NCI-H226 (cell line): ENCODE results near the gene SERPINB2.
"Not testable (repeated sequence)": the region's sequence is repeated elsewhere in the genome, so short reads cannot be mapped to it uniquely, and the experiment has no call there.

Source experiments
- DNase-seq: peaks from one replicate; pipeline ENCODE4 v3.0.0-alpha.2; 2015

The SERPINB2 gene

DNA sequence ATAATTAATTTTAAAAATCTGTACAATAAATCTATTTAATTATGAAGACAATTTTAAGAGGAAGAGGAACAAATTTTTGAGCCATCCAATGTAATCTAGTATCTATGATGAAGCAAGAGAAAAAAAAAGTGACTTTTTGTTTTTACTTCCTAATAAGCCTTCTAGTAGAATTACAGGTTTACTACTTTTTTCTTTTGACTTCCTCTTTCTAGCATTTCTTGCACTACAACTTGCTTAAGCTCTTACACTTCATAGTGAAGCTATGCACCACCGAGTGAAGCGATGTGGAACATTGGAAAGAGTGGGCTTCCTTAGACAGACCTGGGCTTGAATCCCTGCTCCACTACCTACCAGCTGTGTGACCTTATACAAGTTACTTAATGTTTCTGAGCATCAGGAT, 2.1 kb downstream of the SERPINB2 start:
- DNase-seq: no peak

DNA sequence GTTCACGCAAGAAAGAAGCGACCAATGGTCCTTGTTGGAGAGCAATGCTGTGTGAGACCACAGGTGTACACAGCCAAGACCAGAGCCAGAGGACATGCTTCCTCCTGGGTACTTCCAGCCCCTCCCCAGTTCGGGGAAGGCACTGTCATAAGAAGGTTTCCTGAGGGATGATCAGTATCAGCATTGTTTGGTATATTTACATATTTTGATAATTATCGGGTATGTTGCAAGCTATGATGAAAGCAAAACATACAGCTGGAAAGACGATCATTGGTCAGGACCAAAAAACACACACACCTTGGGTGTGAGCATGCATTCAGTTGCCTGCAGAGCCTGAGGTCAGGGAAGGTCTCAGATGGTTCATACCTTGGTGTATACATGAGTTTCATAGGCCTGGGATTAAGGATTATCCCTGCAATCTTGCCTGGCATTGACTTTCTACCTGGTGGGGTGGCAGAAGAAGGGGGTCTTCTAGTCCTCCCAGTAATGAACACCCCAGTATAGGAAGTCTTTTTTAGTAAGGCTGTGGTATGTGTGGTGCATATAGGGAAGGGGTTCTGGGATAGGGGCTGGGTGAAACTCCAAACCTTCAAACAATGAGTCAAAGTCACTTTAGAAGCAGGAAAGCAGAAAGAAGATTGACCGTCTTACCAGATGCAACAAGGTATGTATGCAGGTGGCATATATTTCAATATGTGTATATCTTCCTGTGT, 2.9 kb downstream of the SERPINB2 start:
- no peak for DNase-seq

DNA sequence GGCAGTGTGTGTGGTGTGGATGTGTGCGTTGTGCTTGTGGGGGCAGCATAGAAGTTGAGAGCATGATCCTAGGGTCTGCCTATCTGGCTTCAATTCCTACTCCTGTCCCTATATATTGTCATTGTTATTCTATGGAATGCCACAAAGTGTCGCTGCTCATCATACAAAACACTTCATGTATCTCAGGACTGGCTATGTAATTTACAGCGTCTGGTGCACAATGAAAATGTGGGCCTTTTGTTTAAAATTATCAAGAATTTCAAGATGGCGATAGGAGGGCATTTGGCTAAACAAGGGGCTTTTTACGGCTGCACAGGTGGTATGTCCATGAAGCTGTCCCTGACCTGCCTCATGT, 3.4 kb downstream of the SERPINB2 start:
- no peak for DNase-seq

DNA sequence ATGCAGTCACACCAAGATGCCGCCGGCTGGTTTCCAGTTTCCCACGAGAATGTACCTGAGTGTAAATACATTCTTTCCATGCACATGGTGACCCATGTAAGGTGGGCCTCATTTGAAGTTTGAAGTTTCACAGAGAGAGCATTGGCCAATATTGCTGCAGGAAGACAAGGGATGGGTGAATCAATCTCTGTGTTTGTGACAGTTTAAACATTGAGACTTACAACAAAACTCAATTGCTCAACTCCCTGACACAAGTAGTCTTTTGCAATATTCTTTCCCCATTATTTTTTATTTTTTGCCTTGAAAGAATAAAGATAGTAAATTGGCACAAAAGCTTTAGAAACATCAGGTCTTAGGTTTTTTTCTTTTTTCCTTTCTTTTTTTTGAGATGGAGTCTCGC, 5.1 kb downstream of the SERPINB2 start:
- DNase-seq: no peak

DNA sequence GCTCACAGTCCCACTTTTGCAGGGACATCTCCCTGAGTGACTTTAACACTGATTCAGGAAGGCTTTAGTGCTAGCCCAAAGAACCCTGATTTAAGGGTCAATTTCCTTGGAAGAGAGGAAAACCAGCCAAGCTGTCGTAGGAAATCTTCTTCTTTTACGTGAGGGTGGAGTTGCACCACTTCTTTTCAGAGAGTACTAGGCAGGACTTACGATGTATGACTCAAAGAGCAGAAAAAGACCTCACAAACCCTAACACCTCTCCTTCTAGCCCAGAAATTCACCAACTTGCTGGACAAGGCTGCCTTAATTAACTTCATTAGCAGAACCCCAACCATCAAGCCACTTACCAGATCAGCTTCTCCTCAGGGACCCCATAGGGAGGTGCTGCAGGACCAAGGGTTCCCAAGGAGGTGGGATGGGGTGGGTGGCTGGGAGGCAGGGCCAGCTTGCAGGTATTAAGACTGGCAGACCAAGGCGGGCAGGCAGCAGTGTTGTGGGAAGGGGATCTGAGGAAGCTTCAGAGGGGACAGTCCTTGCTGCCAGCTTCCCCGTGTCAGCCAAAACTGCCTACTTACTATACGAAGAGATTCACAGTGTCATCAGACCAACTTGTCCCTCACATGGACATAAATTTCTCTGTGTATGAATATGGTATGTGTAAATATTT, 6.7 kb downstream of the SERPINB2 start:
- DNase-seq: no peak

DNA sequence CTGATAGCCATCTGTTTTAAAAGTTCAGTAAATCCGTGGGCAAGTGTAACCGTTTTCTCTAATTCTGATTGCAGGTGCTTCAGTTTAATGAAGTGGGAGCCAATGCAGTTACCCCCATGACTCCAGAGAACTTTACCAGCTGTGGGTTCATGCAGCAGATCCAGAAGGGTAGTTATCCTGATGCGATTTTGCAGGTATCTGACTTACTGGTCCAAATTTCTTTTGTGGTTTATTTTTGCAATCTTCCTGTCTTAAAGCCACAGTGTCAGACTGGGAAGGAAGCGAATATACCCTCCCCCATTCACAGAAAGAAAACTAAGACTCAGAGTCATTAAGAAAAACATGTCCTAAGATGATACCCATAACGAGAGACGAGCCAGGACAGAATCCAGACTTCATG, 7.7 kb downstream of the SERPINB2 start:
- DNase-seq: no peak

DNA sequence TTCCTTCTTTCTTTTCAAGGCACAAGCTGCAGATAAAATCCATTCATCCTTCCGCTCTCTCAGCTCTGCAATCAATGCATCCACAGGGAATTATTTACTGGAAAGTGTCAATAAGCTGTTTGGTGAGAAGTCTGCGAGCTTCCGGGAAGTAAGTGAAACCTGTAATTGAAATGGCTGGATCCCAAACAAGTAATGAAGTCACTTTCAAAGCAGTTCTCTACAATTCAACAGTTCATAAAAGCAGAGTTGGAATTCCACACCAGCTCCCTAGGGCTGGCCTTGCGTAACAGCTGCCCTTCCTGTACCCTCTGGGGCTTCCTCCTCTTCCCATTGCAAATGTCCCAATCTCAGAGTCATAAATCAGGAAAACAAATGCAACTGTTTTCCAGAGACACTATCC, 9.6 kb downstream of the SERPINB2 start:
- DNase-seq: peak; percentile 7

DNA sequence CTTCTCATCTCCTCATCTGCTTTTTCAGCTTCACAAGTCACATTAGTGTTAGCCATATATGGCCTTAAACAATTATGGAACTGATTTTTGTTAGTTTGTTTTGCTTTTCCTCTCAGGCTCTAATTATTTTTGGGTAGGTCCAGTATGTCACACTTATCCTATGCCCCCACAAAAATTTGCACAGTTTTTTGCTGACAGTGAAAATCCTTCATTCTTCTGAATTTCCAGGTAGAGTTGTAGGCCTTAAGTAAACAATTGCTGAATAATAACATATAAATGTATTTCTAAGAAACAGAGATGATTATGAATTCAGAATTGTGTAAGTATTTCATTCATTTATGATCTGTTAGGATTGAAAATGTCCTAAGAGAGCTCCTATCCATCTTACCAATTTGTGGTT, 11.7 kb downstream of the SERPINB2 start:
- DNase-seq: no peak

DNA sequence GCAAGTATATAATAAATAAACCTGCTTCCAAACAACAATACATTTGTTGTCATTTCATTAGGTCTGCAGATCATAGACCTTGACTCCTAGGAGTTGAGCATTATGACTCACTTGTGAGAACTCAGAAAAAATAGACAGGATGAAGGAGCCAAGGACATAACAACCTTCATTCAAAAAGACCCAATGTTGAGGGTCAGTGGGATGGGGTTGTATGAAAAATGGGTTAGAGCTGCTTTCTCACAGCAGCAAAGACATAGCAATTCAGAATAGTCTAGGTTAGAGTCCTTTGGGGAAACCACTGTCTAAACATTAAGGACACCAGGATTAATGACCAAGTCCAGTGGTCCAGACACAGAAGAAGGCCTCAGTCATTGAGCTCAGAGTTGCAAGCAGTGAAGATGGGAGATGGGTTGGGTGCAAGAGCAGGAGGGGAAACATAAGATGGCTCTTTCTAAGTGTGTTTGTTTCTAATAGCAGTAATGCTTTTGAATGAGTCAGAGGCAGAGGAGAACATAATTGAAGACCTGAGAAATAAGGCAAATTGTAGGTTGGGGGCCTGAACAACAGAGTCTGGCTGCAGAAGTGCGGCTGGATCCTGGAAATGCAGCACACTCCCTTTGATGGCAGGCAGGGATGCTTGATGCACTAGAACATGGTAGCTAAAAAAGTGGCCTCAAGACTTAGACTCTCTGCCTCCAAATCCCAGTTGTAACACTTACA, 16.5 kb downstream of the SERPINB2 start:
- DNase-seq: no peak

DNA sequence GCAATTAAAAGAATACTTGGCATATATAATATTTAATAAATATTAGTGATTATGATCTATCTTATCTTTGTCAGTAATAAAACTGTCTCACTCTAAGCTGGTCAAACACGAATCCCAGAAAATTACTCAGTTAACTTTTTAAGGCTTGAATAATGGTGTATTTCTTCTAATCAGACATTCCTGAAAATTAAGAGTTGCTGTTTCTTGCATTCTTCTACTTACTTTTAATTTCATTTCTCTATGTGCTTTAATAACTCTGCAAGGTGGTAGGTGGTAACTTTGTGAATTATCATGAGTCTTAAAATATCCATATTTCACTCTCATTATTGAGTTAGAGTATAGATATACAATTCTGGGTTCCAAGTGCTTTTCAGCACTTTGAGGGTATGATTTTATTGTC, 17.2 kb downstream of the SERPINB2 start:
- DNase-seq: no peak

DNA sequence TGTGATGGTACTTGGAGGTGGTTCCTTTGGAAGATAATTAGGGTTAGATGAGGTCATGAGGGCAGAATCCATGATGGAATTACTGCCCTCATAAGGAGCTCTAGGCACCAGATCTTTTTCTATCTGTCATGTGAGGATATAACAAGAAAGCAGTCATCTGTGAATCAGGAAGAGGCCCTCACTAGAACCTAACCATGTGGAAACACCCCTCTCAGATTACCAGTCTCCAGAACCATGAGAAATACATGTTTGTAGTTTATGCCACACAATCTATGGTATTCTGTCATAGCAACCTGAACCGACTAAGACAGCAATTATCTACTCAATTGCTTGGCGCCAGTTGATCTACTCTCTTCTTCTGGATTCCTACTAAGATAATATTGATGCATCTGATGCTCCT, 17.9 kb downstream of the SERPINB2 start:
- DNase-seq: no peak

DNA sequence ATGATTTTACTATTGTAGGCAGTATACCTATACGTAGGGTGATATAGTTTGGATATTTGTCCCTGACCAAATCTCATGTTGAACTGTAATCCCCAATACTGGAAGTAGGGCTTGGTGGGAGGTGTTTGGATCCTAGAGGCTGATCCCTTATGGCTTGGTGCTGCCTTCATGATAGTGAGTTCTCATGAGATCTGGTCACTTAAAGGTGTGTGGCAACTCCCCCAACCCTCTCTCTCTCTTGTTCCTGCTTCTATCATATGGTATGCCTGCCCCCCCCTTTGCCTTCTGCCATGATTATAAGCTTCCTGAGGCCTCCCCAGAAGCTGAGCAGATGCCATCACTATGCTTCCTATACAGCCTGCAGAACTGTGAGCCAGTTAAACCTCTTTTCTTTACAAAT, 18.6 kb downstream of the SERPINB2 start:
- DNase-seq: no peak

DNA sequence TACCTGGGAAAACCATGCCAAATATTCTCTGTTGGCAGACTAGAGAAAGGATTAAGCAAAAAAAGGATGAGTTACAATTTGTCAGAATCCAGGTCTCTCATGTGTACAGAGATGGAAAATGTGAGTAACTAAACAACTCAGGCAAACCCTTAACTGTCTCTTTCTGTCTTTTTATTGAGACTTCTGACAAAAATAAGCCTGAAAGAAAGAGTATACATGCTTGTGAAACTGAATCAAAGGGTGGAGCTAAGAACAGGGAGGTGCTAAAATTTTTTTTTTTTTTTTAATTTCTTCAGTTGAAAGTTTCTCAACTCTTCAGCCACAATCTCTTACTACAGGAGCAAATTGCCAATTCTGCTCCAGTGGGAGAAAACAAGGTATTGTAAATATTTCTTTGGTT, 20.2 kb downstream of the SERPINB2 start, which contains the start of gene SERPINB10:
SERPINB10 (plus strand) TSS at position 295 of the 400 bp plus-strand sequence. CDS start 7,553 bp downstream, outside the sequence.
- DNase-seq: no peak

DNA sequence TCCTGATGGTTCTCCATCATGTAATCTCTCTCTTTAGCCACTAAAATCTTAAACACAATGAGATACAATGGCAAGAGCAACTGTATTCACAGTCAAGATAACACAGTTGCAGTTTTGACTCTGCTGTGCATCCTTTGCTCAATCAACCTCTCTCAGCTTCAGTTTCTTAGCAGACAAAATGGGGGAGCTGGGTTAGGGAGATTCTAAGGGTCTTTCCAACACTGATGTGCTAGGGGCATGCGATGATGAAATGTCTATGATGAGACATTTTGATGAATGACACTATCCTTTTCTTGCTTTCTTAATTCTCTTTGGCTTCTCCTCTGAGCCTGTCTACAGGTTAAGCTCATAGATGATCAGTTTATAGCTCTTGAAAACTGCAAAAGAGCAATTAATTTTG, 21.4 kb downstream of the SERPINB2 start:
- DNase-seq: no peak

DNA sequence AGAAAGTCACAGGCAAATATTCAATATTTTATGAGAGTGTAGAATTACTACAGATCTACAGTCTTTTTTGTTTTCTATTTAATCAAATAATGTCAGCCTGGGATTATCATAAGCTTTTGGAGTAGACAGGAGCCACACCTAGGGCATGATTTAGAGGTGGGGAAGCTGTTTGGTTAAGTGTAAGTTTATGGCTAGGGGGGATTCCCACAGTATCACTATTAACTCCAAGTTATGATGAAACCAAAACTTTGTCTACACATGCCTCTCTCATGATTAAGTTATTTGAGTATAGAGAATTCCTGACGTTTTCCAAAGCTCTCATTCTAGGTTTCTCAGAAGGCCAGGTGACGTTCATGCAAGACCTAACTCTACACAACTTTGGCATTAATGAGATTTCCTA, 22.4 kb downstream of the SERPINB2 start:
- DNase-seq: no peak

DNA sequence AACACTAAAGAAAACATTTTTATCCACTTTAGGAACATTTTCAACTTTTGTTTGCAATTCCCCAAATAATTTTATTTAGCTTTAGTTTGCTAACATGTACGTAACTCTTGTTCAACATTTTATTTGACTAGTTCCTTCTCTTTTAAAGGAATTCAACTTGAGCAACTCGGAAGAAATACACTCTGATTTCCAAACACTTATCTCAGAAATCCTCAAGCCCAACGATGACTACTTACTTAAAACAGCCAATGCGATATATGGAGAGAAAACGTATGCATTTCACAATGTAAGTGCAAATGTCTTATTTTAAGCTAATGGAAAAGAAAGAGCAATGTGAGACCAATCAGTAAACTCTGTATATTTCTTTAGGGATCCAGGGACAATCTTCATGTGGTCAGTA, 30.3 kb downstream of the SERPINB2 start:
- DNase-seq: no peak

DNA sequence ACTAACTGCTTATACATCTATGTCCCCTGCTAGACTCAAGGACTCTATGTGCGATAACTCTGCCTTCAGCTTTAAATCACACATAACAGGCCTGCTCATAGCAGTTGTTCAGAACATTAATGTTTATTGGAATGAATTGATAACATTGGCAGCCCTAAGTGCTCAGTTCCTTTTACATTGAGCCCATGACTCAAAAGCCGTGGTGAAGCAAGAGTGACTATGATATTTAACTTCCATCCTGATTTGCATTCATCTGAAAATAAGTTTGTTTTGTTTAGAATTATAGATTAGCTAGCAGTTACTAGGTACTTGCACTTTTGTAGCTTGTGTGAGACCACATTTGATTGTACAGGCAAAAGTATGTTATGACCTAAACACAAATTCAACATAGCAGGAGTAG, 34.5 kb downstream of the SERPINB2 start:
- DNase-seq: no peak

DNA sequence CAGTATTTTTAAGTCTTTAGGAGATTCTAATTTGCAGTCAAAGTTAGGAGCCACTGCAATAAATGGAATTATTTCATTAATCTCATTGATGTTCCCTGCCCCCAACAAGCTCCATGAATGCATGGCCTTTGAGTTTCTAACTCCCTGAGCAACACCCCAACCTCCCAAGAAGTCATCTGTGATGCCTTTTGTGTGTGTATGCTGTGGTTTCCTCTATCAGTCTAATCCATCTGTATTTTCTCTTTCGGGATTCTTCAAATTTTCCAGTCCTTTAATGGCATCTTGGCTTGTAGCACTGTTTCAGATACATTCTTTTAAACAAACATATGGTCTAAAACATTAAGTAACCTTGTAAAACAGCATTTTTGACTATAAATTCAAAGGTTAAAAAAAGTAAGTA, 37.0 kb downstream of the SERPINB2 start:
- DNase-seq: no peak

DNA sequence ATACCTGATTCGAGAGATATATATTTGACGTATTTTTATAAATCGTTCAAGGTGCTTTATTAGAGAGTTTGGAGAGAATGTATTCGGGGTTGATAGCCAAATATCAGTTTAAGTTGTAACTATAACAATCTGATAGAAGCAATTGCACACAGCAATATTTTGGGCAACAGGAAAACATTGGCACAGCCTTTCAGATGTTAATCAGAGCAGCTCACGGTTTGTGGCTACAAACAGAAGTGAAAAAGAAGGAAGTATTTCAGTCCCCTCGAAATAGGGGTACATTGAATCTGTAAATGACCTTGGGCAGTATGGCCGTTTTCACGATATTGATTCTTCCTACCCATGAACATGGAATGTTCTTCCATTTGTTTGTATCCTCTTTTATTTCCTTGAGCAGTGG, 40.8 kb downstream of the SERPINB2 start:
- DNase-seq: no peak

DNA sequence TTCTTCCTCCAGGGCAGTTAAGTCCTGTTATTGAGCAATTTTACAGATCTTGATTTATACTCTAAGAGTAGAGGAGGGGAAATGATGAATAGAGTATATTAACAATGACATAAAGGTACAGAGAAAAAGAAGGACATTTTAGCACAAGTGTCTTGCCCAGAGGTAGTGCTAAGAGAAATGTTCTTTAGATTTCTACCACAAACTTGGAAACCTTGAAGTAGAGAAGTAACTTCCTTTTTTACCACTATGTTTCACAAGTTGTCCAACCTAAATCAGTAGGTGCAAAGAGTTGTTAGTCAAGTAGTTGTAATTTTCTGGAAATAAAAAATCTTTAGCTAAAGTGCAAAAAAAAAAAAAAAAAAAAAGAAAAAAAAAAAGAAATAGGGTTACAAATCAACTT, 41.9 kb downstream of the SERPINB2 start:
- DNase-seq: not testable (repeated sequence)

DNA sequence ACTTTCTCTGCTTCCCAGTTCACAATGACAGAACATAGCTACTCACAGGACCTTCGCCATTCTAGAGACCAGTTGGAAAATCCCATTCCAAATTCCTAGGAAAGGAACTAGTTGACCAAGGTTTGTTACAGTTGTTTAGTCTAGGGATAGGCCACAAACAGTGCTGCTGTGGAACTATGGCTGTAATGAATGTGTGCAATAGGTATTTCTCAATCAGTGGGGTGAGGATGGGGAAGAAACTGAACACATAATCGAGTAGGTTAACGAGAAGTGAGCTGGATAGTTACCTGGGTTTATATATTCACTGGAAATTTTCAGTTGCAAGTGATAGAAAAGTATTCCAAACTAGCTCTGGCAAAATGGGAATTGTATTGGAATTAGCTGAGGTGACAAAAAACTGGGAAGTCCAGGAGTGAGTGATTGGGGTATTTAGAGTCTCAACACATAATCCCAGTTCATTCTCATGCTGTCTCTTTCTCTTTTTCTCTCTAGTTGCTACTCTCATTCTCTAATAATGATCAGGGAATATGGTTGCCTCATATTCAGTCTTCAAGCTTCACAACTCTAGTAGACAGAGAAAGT, 43.4 kb downstream of the SERPINB2 start:
- no peak for DNase-seq

DNA sequence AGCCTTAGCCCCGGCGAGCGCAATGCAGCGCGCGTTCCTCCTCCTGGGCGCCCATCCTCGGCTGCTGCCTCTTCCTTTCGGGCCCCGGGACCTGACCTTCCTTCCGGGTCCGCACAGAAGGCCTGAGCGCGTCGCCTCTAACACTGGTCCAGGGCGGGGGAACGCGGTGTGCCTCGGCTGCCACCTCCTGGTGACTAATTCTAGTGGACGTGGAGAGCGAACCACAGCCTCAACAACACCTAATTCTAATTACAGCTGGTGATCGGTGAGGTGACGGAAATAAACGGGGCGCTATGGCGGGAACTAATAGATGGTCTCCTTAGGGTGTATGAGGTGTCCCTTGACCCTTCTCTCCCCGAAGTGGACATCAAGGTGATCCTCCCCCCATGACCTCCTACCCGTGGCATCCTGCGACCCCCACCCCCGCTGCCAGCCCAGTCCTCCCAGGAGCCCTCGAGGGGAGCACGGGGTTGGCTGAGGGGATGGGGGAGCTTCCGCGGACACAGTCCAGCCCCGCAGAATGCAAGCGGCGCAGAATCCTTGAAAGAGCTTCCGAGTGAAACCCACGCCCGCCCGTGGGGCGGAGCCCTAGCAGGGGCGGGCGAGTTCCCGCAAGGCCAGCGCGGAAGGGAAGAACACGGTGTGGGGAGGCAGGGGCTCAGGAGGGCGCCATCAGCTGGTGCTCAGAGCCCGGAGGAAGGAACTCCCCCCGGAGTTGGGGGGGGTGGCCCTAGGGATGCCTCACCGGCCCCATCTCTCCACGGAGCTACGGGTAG, 48.8 kb downstream of the SERPINB2 start:
- DNase-seq: peak; percentile 54

DNA sequence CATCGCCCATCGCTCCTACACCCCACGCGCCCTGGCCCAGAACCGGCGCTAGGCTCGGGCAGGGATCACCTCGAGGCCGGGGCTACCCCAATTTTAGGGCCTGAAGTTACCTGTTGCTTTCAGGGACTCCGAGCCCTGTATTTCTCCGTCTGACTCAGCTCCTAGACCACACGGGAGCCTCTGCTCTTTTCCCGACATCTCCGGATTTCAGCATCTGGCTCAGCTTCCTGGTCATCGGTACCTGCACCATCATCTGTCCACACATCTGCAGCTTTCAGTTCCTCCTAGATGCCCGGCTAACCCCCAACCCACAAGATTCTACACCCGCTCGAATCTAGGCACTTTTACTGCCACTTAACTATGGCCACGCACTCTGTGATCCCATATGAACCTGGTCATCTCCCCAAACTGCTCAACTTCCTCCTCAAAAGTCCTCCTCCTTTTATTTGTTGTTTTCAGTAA, 49.5 kb downstream of the SERPINB2 start:
- DNase-seq: no peak
